T47D (cell line): ENCODE measurements around the gene MIS18BP1.

Experiments used
- DNase-seq, 2 experiments: peaks; one replicate each; pipeline versions ENCODE4 v3.0.0 to v3.0.0-alpha.2; 2011 to 2012; ENCODE audit warnings: low read depth in 1 of 2, low spot score in 1 of 2
- JUND ChIP-seq: IDR thresholded peaks from 2 replicates; pipeline ENCODE4 v1.6.1; 2012; ENCODE audit warnings: low read depth
- in situ Hi-C: cut with HindIII; loops from 2 replicates; pipeline ENCODE4 v1.10.0; 2016; ENCODE audit warnings: low sequenced_read_pairs, low pct_unique_long_range_greater_than_20kb

Gene MIS18BP1

GRCh38 chr14:45181329-45181728 lies 71.7 kb downstream of the MIS18BP1 start:
- in situ Hi-C loops: no loop called here
- DNase-seq: no peak
- TF ChIP-seq JUND: no peak

GRCh38 chr14:45177076-45177475 lies 75.9 kb downstream of the MIS18BP1 start:
- no peak for DNase-seq
- in situ Hi-C loops: no loop called here
- no peak for TF ChIP-seq JUND

GRCh38 chr14:45169906-45170305 lies 83.1 kb downstream of the MIS18BP1 start:
- no peak for TF ChIP-seq JUND
- DNase-seq: no peak
- in situ Hi-C loops: no loop called here

GRCh38 chr14:45156067-45156466 lies 96.9 kb downstream of the MIS18BP1 start:
- TF ChIP-seq JUND: no peak
- in situ Hi-C loops: no loop called here
- no peak for DNase-seq
